Activated CD8-positive, alpha-beta T cell treated with anti-CD3 and anti-CD28 coated beads for 36 hours (primary cell): Measurements from ENCODE around the gene SORT1. TPM values are rescaled to one million over a fixed set of nuclear protein-coding genes. Genes with fewer than 3 reads are reported as not detected.
"Not testable (repeated sequence)": the region's sequence is repeated elsewhere in the genome, so short reads cannot be mapped to it uniquely, and the experiment has no call there.

ENCODE experiments used
- ATAC-seq: fragments of 200-7000 bp; cut with Tn5 transposase; one replicate; pipeline ENCODE4 v1.10.0; 2021; ENCODE audit warnings: mild to moderate bottlenecking, moderate library complexity
- CTCF ChIA-PET: fragments of 350-600 bp; sonication (Branson Sonifier 250); formaldehyde crosslinking; loops from one replicate; lab custom pipeline; 2021; ENCODE audit warnings: antibody characterized with exemption; lab: Charles Lee
- POLR2A ChIA-PET: fragments of 350-600 bp; sonication (Branson Sonifier 250); formaldehyde crosslinking; loops from one replicate; lab custom pipeline; 2021; ENCODE audit warnings: antibody characterized with exemption; lab: Charles Lee
- DNase-seq: peaks from one replicate; pipeline ENCODE4 v3.0.0-alpha.2; 2020
- H3K27ac Mint-ChIP-seq: one replicate; pipeline ENCODE4 v1.8.0; 2021; ENCODE audit warnings: mild to moderate bottlenecking, mixed read lengths
- H3K27me3 Mint-ChIP-seq: one replicate; pipeline ENCODE4 v1.8.0; 2021; ENCODE audit warnings: mixed read lengths
- H3K36me3 Mint-ChIP-seq: one replicate; pipeline ENCODE4 v1.8.0; 2021; ENCODE audit warnings: low read depth, mixed read lengths
- H3K4me1 Mint-ChIP-seq: one replicate; pipeline ENCODE4 v1.8.0; 2021; ENCODE audit warnings: low read depth, mixed read lengths
- H3K4me3 Mint-ChIP-seq: one replicate; pipeline ENCODE4 v1.8.0; 2021; ENCODE audit warnings: mild to moderate bottlenecking, moderate library complexity, mixed read lengths
- H3K9me3 Mint-ChIP-seq: one replicate; pipeline ENCODE4 v1.8.0; 2021; ENCODE audit warnings: mixed read lengths
- intact Hi-C: fragments of 100-400 bp; cut with micrococcal nuclease; formaldehyde crosslinking; loops from one replicate; pipeline ENCODE4 v1.10.0; 2022
- total RNA-seq, 2 experiments: library from RNA; stranded (reverse); gene quantifications; one replicate each; pipeline ENCODE4 v1.2.3, GENCODE V29; 2021
- TF ChIP-seq, protein P1 (sequence below): fragments of 200-600 bp; IDR thresholded peaks from one replicate; pipeline ENCODE4 v1.8.0; 2022; ENCODE audit warnings: antibody characterized with exemption, mild to moderate bottlenecking

Gene SORT1
- total RNA-seq, 2 experiments from 2014 or later, result 2.5 to 3.2 TPM

DNA sequence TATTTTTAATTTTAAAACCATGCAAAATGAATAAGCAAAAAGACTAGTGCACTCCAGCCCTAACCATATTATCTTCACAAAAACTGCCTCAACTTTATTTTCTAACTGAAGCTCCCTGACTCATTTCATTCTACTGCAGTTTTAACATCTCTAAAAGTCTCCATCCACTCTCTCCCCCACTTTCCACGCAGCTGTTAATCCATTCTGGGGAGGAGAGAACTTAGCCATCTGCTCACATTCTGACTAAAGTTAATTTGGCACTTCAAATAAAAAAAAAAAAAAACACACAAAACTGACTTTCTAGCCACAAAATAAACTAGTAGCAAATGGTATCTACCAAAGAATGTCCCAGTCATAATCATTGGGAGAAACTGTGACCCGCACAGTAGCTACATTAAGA lies 85.5 kb downstream of the SORT1 start:
- TF ChIP-seq, protein P1, sequence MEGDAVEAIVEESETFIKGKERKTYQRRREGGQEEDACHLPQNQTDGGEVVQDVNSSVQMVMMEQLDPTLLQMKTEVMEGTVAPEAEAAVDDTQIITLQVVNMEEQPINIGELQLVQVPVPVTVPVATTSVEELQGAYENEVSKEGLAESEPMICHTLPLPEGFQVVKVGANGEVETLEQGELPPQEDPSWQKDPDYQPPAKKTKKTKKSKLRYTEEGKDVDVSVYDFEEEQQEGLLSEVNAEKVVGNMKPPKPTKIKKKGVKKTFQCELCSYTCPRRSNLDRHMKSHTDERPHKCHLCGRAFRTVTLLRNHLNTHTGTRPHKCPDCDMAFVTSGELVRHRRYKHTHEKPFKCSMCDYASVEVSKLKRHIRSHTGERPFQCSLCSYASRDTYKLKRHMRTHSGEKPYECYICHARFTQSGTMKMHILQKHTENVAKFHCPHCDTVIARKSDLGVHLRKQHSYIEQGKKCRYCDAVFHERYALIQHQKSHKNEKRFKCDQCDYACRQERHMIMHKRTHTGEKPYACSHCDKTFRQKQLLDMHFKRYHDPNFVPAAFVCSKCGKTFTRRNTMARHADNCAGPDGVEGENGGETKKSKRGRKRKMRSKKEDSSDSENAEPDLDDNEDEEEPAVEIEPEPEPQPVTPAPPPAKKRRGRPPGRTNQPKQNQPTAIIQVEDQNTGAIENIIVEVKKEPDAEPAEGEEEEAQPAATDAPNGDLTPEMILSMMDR, result no peak
- ChIA-PET POLR2A (no interaction called here), CTCF (no interaction called here)
- Mint-ChIP-seq H3K9me3 (no peaks in the 10 kb centered on the region), H3K36me3 (no peaks in the 10 kb centered on the region), H3K4me1 (no peaks in the 10 kb centered on the region), H3K4me3 (no peak overlapping the region), H3K27me3 (no peaks in the 10 kb centered on the region), H3K27ac (no peak overlapping the region)
- ATAC-seq (no peak), DNase-seq (no peak)
- intact Hi-C loops, result no loop called here

DNA sequence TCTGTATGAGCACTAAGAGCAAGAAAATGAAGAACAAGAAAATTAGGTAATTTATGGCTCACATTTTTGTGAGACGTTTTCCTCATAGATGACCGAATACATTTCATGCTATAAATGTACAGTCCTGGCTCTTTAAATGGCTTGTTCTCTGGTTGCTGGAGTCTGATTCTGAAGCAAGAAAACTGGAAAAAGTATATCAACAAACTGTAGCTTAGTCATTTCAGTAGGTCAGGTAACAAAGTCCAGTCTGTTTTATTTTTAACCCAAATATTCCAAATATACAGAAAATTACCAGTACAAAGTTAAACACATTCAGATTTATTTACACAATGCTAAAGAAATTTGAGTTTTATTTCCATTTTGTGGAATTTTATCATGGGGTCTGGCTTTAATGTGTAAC lies 88.4 kb downstream of the SORT1 start:
- no peak overlapping the region for H3K27ac Mint-ChIP-seq
- intact Hi-C loops, result no loop called here

DNA sequence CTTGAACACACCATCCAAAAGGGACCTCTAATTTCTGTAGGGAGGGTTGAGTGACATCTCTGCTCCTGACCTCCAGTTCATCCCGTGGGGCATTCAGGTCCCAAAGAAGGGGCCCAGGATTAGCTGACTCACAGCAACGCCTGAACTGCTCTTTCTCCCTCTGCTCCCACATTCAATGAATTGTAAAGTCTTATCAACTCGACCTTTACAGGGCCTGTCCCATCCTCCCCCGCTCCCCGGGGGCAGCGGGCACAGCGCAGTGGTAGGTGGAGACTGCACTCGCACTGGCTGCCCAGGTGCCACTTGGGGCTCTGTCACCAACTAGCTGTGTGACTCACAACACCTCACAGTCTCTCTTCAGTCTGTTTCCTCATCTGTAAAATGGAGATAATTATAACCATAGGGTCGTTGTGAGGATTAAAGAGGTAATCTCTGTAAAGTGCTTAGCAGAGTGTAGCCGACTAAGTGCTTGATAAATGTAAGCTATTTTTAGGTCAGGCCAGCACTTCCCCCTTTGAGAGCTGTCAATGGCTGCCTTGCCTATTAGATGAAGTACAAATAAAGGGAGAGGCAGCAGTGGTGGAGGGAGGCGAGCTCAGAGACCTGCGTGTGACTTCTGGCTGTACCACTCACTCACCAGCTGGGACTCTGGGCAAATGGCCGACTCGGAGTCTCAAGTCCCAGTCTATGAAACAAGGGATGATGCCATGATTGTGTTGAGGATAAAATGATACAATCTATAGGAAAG lies 90.3 kb downstream of the SORT1 start:
- H3K36me3 Mint-ChIP-seq, result no peaks in the 10 kb centered on the region
- intact Hi-C loops, result no loop called here
- H3K9me3 Mint-ChIP-seq, result no peaks in the 10 kb centered on the region
- no peaks in the 10 kb centered on the region for H3K4me1 Mint-ChIP-seq
- no peak overlapping the region for H3K27ac Mint-ChIP-seq
- no peak overlapping the region for H3K4me3 Mint-ChIP-seq
- ChIA-PET POLR2A (no interaction called here), CTCF (interaction anchor here (0.7 to 2.7 kb wide), 3 partner anchors 30 to 91 kb away, joined by 3 to 9 read pairs (median 4); no protein-coding TSS in a partner anchor)
- DNase-seq, result peak; percentile 24
- no peaks in the 10 kb centered on the region for H3K27me3 Mint-ChIP-seq
- peak; percentile 62 for ATAC-seq
- TF ChIP-seq, protein P1, result no peak

More for the DNA sequence above, 88.4 kb downstream of the SORT1 start:
- TF ChIP-seq, protein P1, result no peak
- no peak for ATAC-seq
- no peaks in the 10 kb centered on the region for H3K4me1 Mint-ChIP-seq
- H3K4me3 Mint-ChIP-seq, result no peak overlapping the region
- H3K27me3 Mint-ChIP-seq, result no peaks in the 10 kb centered on the region
- DNase-seq, result no peak
- ChIA-PET CTCF (no interaction called here), POLR2A (no interaction called here)
- no peaks in the 10 kb centered on the region for H3K36me3 Mint-ChIP-seq
- H3K9me3 Mint-ChIP-seq, result no peaks in the 10 kb centered on the region

DNA sequence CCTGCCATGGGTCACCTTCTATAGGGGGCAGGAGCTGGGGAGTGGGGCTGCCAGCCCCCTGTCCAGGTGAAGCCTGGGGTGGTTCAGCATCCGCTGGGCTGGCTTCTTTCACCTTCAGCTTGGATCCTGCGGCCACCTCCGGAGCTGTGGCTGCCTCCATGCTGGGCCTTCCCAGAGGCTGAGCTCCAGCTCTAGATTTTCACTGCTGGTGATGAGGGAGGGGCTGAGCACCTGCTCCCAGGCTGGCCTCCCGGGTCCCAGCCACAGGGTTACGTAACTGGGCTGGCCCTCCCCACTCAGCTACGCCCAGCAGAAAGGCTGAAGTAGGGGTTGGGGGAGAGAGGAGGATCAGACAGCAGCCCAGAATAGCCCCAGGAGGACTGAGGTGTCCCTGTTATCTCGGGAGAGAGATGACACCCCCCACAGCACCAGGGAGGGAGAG lies 90.9 kb downstream of the SORT1 start, which contains the start of gene MYBPHL:
Gene MYBPHL (minus strand): TSS at position 180 of the 442 bp plus-strand sequence. CDS start 20 bp downstream, at position 160.
- H3K9me3 Mint-ChIP-seq, result no peaks in the 10 kb centered on the region
- DNase-seq (no peak), ATAC-seq (no peak)
- CTCF ChIA-PET, result interaction anchor here (1.1 to 2.7 kb wide), 3 partner anchors 29 to 95 kb away, joined by 4 to 9 read pairs (median 4); no protein-coding TSS in a partner anchor
- POLR2A ChIA-PET, result interaction anchor here (1.2 kb wide), 1 partner anchor 24 kb away, joined by 3 read pairs; the partner anchor contains the start of gene PSRC1
- H3K27ac Mint-ChIP-seq, result no peak within 1 kb of the TSS
- intact Hi-C loops, result no loop called here
- no peaks in the 10 kb centered on the region for H3K27me3 Mint-ChIP-seq
- TF ChIP-seq, protein P1, result no peak
- no peak within 1 kb of the TSS for H3K4me3 Mint-ChIP-seq
- H3K4me1 Mint-ChIP-seq, result no peaks in the 10 kb centered on the region
- H3K36me3 Mint-ChIP-seq, result no peaks in the 10 kb centered on the region

DNA sequence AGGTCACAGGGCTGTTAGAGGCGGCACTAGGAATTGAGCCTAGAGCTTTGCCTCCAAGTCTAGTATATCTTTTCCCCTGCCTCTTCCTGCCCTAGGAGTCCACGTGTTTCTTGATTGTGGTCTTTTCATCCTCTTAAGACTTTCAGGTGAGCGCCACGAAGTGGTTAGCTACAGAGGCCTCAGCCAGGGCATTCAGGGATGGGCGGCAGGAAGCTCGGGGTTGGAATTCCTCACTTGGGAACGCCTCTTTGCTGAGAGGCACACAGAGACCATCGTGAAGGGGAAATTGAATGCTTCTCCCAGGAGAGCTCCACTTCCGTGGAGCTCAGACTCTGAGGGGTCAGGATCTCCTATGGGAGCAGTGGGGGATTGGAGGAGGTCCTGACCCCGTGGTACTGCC lies 91.7 kb downstream of the SORT1 start:
- H3K27me3 Mint-ChIP-seq, ATAC-seq, H3K4me1 Mint-ChIP-seq, H3K4me3 Mint-ChIP-seq, H3K27ac Mint-ChIP-seq, DNase-seq, H3K36me3 Mint-ChIP-seq, intact Hi-C loops, H3K9me3 Mint-ChIP-seq: not testable (repeated sequence)
- POLR2A ChIA-PET, result interaction anchor here (1.2 kb wide), 1 partner anchor 23 kb away, joined by 3 read pairs; the partner anchor contains the start of gene PSRC1
- CTCF ChIA-PET, result interaction anchor here (1.1 to 2.7 kb wide), 3 partner anchors 24 to 96 kb away, joined by 4 to 9 read pairs (median 7); partner anchors contain the start of gene PSRC1
